ENCODE results near the gene IGSF8. TPM values are rescaled to one million over a fixed set of nuclear protein-coding genes. Genes with fewer than 3 reads are reported as not detected.

IGSF8 gene
- total and polyA plus RNA-seq, 2 of the 8 experiments (the other 6 are each of a cell fraction or from before 2014, with no cell fraction given), result 69.6 to 132 TPM

GRCh38 chr1:160139840-160140239 lies 41.4 kb upstream of the IGSF8 start (continued):
- TF ChIP-seq, protein P1, sequence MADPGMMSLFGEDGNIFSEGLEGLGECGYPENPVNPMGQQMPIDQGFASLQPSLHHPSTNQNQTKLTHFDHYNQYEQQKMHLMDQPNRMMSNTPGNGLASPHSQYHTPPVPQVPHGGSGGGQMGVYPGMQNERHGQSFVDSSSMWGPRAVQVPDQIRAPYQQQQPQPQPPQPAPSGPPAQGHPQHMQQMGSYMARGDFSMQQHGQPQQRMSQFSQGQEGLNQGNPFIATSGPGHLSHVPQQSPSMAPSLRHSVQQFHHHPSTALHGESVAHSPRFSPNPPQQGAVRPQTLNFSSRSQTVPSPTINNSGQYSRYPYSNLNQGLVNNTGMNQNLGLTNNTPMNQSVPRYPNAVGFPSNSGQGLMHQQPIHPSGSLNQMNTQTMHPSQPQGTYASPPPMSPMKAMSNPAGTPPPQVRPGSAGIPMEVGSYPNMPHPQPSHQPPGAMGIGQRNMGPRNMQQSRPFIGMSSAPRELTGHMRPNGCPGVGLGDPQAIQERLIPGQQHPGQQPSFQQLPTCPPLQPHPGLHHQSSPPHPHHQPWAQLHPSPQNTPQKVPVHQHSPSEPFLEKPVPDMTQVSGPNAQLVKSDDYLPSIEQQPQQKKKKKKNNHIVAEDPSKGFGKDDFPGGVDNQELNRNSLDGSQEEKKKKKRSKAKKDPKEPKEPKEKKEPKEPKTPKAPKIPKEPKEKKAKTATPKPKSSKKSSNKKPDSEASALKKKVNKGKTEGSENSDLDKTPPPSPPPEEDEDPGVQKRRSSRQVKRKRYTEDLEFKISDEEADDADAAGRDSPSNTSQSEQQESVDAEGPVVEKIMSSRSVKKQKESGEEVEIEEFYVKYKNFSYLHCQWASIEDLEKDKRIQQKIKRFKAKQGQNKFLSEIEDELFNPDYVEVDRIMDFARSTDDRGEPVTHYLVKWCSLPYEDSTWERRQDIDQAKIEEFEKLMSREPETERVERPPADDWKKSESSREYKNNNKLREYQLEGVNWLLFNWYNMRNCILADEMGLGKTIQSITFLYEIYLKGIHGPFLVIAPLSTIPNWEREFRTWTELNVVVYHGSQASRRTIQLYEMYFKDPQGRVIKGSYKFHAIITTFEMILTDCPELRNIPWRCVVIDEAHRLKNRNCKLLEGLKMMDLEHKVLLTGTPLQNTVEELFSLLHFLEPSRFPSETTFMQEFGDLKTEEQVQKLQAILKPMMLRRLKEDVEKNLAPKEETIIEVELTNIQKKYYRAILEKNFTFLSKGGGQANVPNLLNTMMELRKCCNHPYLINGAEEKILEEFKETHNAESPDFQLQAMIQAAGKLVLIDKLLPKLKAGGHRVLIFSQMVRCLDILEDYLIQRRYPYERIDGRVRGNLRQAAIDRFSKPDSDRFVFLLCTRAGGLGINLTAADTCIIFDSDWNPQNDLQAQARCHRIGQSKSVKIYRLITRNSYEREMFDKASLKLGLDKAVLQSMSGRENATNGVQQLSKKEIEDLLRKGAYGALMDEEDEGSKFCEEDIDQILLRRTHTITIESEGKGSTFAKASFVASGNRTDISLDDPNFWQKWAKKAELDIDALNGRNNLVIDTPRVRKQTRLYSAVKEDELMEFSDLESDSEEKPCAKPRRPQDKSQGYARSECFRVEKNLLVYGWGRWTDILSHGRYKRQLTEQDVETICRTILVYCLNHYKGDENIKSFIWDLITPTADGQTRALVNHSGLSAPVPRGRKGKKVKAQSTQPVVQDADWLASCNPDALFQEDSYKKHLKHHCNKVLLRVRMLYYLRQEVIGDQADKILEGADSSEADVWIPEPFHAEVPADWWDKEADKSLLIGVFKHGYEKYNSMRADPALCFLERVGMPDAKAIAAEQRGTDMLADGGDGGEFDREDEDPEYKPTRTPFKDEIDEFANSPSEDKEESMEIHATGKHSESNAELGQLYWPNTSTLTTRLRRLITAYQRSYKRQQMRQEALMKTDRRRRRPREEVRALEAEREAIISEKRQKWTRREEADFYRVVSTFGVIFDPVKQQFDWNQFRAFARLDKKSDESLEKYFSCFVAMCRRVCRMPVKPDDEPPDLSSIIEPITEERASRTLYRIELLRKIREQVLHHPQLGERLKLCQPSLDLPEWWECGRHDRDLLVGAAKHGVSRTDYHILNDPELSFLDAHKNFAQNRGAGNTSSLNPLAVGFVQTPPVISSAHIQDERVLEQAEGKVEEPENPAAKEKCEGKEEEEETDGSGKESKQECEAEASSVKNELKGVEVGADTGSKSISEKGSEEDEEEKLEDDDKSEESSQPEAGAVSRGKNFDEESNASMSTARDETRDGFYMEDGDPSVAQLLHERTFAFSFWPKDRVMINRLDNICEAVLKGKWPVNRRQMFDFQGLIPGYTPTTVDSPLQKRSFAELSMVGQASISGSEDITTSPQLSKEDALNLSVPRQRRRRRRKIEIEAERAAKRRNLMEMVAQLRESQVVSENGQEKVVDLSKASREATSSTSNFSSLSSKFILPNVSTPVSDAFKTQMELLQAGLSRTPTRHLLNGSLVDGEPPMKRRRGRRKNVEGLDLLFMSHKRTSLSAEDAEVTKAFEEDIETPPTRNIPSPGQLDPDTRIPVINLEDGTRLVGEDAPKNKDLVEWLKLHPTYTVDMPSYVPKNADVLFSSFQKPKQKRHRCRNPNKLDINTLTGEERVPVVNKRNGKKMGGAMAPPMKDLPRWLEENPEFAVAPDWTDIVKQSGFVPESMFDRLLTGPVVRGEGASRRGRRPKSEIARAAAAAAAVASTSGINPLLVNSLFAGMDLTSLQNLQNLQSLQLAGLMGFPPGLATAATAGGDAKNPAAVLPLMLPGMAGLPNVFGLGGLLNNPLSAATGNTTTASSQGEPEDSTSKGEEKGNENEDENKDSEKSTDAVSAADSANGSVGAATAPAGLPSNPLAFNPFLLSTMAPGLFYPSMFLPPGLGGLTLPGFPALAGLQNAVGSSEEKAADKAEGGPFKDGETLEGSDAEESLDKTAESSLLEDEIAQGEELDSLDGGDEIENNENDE (IDR thresholded peaks at IDR 0.05; ENCODE audit: insufficient replicate concordance, low read length), result no peak
- no peak for TF ChIP-seq CBX8 (IDR thresholded peaks at IDR 0.05; ENCODE audit: borderline replicate concordance, low read depth, low read length)
- TF ChIP-seq NANOG (IDR thresholded peaks at IDR 0.05; ENCODE audit: insufficient read depth, low read depth, low read length, poor library complexity, severe bottlenecking), result no peak
- no peak for TF ChIP-seq TEAD4 (IDR thresholded peaks at IDR 0.05; ENCODE audit: low read depth, low read length)
- TF ChIP-seq KDM1A (IDR thresholded peaks at IDR 0.05; ENCODE audit: borderline replicate concordance, low read length), result no peak
- no peak for TF ChIP-seq CEBPB (IDR thresholded peaks at IDR 0.05; ENCODE audit: low read depth, low read length)
- TF ChIP-seq NRF1 (IDR thresholded peaks at IDR 0.05; ENCODE audit: low read depth, low read length), result no peak
- TF ChIP-seq SP2 (IDR thresholded peaks at IDR 0.05; ENCODE audit: low read length), result no peak
- no peak for TF ChIP-seq ZNF274 (IDR thresholded peaks at IDR 0.05; ENCODE audit: borderline replicate concordance, extremely low read depth, low read length)
- no peak for TF ChIP-seq EZH2 (IDR thresholded peaks at IDR 0.05; ENCODE audit: low read depth, low read length, severe bottlenecking)
- no peak for TF ChIP-seq HDAC2 (IDR thresholded peaks at IDR 0.05; ENCODE audit: borderline replicate concordance in 1 of 2, low read depth in 2 of 2, low read length in 2 of 2)
- no peak for TF ChIP-seq TAF7 (optimal IDR thresholded peaks at IDR 0.05; ENCODE audit: borderline replicate concordance, low read depth, low read length)

Measured in H1 (cell line).